H1 (cell line): ENCODE data around the gene RPS6KL1. TPM values are rescaled to one million over a fixed set of nuclear protein-coding genes. Genes with fewer than 3 reads are reported as not detected.

ENCODE experiments used
- CTCF ChIA-PET: fragments of 300-600 bp; sonication (Branson Sonifier 250); formaldehyde crosslinking; loops from one replicate; lab custom pipeline; 2021; ENCODE audit not compliant: partially characterized antibody; lab: Charles Lee
- POLR2A ChIA-PET: fragments of 300-600 bp; sonication (Branson Sonifier 250); formaldehyde crosslinking; loops from one replicate; lab custom pipeline; 2021; ENCODE audit warnings: inconsistent platforms; ENCODE audit not compliant: partially characterized antibody; lab: Charles Lee
- DNase-seq, 2 experiments: peaks; one replicate each; pipeline versions ENCODE4 v3.0.0 to v3.0.0-alpha.2; 2010 to 2022; ENCODE audit warnings: low spot score in 2 of 2, low read depth in 1 of 2, mixed read lengths in 1 of 2
- FAIRE-seq: peaks from 2 replicates; lab custom pipeline; 2011; peaks lifted over from hg19 to GRCh38; lab: Jason Lieb, UNC
- H2AFZ ChIP-seq: 2 replicates; pipeline ENCODE4 v1.8.1; 2012; ENCODE audit warnings: low read length, inconsistent platforms
- H2AK5ac ChIP-seq: 2 replicates; pipeline ENCODE4 v1.6.1; 2013; ENCODE audit warnings: low read depth, low read length
- H2BK120ac ChIP-seq: replicated peaks from 2 replicates; pipeline ENCODE3; 2013; ENCODE audit warnings: low read depth, low read length, inconsistent platforms
- H2BK12ac ChIP-seq: 2 replicates; pipeline ENCODE4 v1.6.1; 2013; ENCODE audit warnings: low read depth, low read length
- H2BK15ac ChIP-seq: 2 replicates; pipeline ENCODE4 v1.6.1; 2013; ENCODE audit warnings: low read length
- H2BK20ac ChIP-seq: 2 replicates; pipeline ENCODE4 v1.6.1; 2013; ENCODE audit warnings: low read length
- H2BK5ac ChIP-seq: 2 replicates; pipeline ENCODE4 v1.6.1; 2013; ENCODE audit warnings: low read depth, low read length
- H3K14ac ChIP-seq: 2 replicates; pipeline ENCODE4 v1.6.1; 2013; ENCODE audit warnings: inconsistent platforms; ENCODE audit not compliant: insufficient read length
- H3K18ac ChIP-seq: 2 replicates; pipeline ENCODE4 v1.6.1; 2013; ENCODE audit warnings: low read length; ENCODE audit errors: extremely low read depth
- H3K23ac ChIP-seq: 2 replicates; pipeline ENCODE4 v1.6.1; 2013; ENCODE audit warnings: inconsistent platforms; ENCODE audit not compliant: insufficient read length
- H3K23me2 ChIP-seq: 2 replicates; pipeline ENCODE4 v1.6.1; 2013; ENCODE audit warnings: low read depth, low read length
- H3K27ac ChIP-seq: 2 replicates; pipeline ENCODE4 v1.6.1; 2011; ENCODE audit warnings: low read depth, low read length, inconsistent platforms
- H3K27me3 ChIP-seq, 4 experiments: replicated peaks in 1 of 4; 1 replicate in 1 of 4; 2 replicates in 3 of 4; pipeline versions ENCODE4 v1.6.1 to v1.8.1; 2011 to 2013; ENCODE audit warnings: low read length in 3 of 4, mild to moderate bottlenecking in 3 of 4, inconsistent platforms in 2 of 4, mixed read lengths in 2 of 4, moderate library complexity in 1 of 4; ENCODE audit not compliant: control insufficient read depth in 3 of 4, insufficient read depth in 3 of 4; ENCODE audit errors: extremely low read depth in 1 of 4
- H3K36me3 ChIP-seq, 4 experiments: 2 replicates each; pipeline versions ENCODE4 v1.6.1 to v1.8.1; 2011 to 2013; ENCODE audit warnings: mild to moderate bottlenecking in 4 of 4, low read length in 3 of 4, moderate library complexity in 2 of 4, control low read depth in 1 of 4, inconsistent platforms in 1 of 4; ENCODE audit not compliant: insufficient read depth in 4 of 4, control insufficient read depth in 2 of 4
- H3K4ac ChIP-seq: replicated peaks from 2 replicates; pipeline ENCODE3; 2013; ENCODE audit warnings: low read length, low read depth, mixed read lengths, inconsistent platforms; ENCODE audit not compliant: insufficient read length
- H3K4me1 ChIP-seq, 4 experiments: replicated peaks in 1 of 4; 1 replicate in 1 of 4; 2 replicates in 3 of 4; pipeline versions ENCODE4 v1.6.1 to v1.8.1; 2011 to 2013; ENCODE audit warnings: low read length in 3 of 4, inconsistent platforms in 2 of 4, mixed read lengths in 1 of 4; ENCODE audit not compliant: insufficient read depth in 4 of 4, control insufficient read depth in 3 of 4
- H3K4me2 ChIP-seq, 2 experiments: 2 replicates each; pipeline versions ENCODE4 v1.6.1 to v1.8.1; 2011 to 2013; ENCODE audit warnings: low read depth in 2 of 2, low read length in 2 of 2, control low read depth in 1 of 2, inconsistent platforms in 1 of 2, mild to moderate bottlenecking in 1 of 2; ENCODE audit not compliant: insufficient read depth in 1 of 2
- H3K4me3 ChIP-seq, 4 experiments: fragments of 200-600, 300-600 bp in 1 of 4; sonication (generic), shearing (Covaris generic), sonication (Bioruptor Twin) in 1 of 4; 2 replicates each; pipeline versions ENCODE4 v1.5.1 to v1.8.1; 2011 to 2016; ENCODE audit warnings: low read length in 4 of 4, low read depth in 3 of 4, control low read depth in 2 of 4, inconsistent platforms in 2 of 4, mild to moderate bottlenecking in 2 of 4, mixed read lengths in 1 of 4, moderate library complexity in 1 of 4; ENCODE audit not compliant: insufficient read depth in 2 of 4; ENCODE audit errors: extremely low read depth in 1 of 4
- H3K56ac ChIP-seq: replicated peaks from 2 replicates; pipeline ENCODE3; 2013; ENCODE audit warnings: low read depth, mild to moderate bottlenecking, mixed read lengths, low read length, inconsistent platforms; ENCODE audit not compliant: insufficient read length
- H3K79me1 ChIP-seq: 2 replicates; pipeline ENCODE4 v1.6.1; 2013; ENCODE audit warnings: low read depth, low read length, control low read depth
- H3K79me2 ChIP-seq, 2 experiments: 2 replicates each; pipeline versions ENCODE4 v1.6.1 to v1.8.1; 2012 to 2013; ENCODE audit warnings: low read length in 2 of 2, mild to moderate bottlenecking in 2 of 2, inconsistent platforms in 1 of 2; ENCODE audit not compliant: insufficient read depth in 2 of 2, control insufficient read depth in 1 of 2
- H3K9ac ChIP-seq, 4 experiments: replicated peaks in 1 of 4; 1 replicate in 1 of 4; 2 replicates in 3 of 4; pipeline versions ENCODE4 v1.6.1 to v1.8.1; 2011 to 2013; ENCODE audit warnings: low read depth in 3 of 4, low read length in 3 of 4, control low read depth in 2 of 4, mild to moderate bottlenecking in 2 of 4, moderate library complexity in 2 of 4, inconsistent platforms in 1 of 4; ENCODE audit errors: extremely low read depth in 1 of 4
- H3K9me3 ChIP-seq, 2 experiments: 2 replicates each; pipeline versions ENCODE4 v1.6.1 to v1.8.1; 2012 to 2013; ENCODE audit warnings: mild to moderate bottlenecking in 2 of 2, moderate library complexity in 2 of 2, control low read depth in 1 of 2, inconsistent platforms in 1 of 2, low read depth in 1 of 2, low read length in 1 of 2, mixed read lengths in 1 of 2; ENCODE audit not compliant: insufficient read depth in 2 of 2
- H4K20me1 ChIP-seq, 2 experiments: replicated peaks in 1 of 2; 2 replicates each; pipeline versions ENCODE3 to v1.8.1; 2011 to 2013; ENCODE audit warnings: inconsistent platforms in 2 of 2, low read length in 2 of 2, mild to moderate bottlenecking in 1 of 2; ENCODE audit not compliant: insufficient read depth in 2 of 2, control insufficient read depth in 1 of 2
- H4K5ac ChIP-seq: 2 replicates; pipeline ENCODE4 v1.6.1; 2013; ENCODE audit warnings: low read length, low read depth, mixed read lengths, inconsistent platforms; ENCODE audit not compliant: insufficient read length
- H4K8ac ChIP-seq: 2 replicates; pipeline ENCODE4 v1.8.0; 2013; ENCODE audit warnings: mild to moderate bottlenecking, moderate library complexity, low read length, inconsistent platforms; ENCODE audit not compliant: insufficient read depth; ENCODE audit errors: extremely low read depth
- H4K91ac ChIP-seq: replicated peaks from 2 replicates; pipeline ENCODE3; 2013; ENCODE audit warnings: low read length, mixed read lengths, inconsistent platforms; ENCODE audit not compliant: insufficient read length
- BACH1 ChIP-seq: IDR thresholded peaks from 2 replicates; pipeline ENCODE4 v1.6.1; 2012; ENCODE audit warnings: low read length, improper control_type of control experiment
- CTBP2 ChIP-seq: IDR thresholded peaks from 2 replicates; pipeline ENCODE4 v1.7.0; 2011; ENCODE audit warnings: borderline replicate concordance, mild to moderate bottlenecking, moderate library complexity, mixed read lengths, low read length; ENCODE audit not compliant: insufficient read depth, insufficient read length
- EGR1 ChIP-seq: IDR thresholded peaks from 2 replicates; pipeline ENCODE4 v1.6.1; 2011; ENCODE audit warnings: low read depth, low read length, borderline replicate concordance
- HDAC2 ChIP-seq, 2 experiments: fragments of 300-600 bp in 1 of 2; sonication (generic) in 1 of 2; IDR thresholded peaks; 2 replicates each; pipeline ENCODE4 v1.6.1; 2011 to 2012; ENCODE audit warnings: low read depth in 2 of 2, low read length in 2 of 2, mild to moderate bottlenecking in 2 of 2, moderate library complexity in 2 of 2, borderline replicate concordance in 1 of 2, inconsistent platforms in 1 of 2
- POLR2AphosphoS5 ChIP-seq: IDR thresholded peaks from 2 replicates; pipeline ENCODE4 v1.6.1; 2011; ENCODE audit warnings: low read depth, low read length
- TAF1 ChIP-seq: IDR thresholded peaks from 2 replicates; pipeline ENCODE4 v1.6.1; 2011; ENCODE audit warnings: mild to moderate bottlenecking, low read depth, low read length
- TEAD4 ChIP-seq: IDR thresholded peaks from 2 replicates; pipeline ENCODE4 v1.6.1; 2012; ENCODE audit warnings: low read depth, low read length, inconsistent platforms, mixed read lengths
- WGBS, 2 experiments: shearing (Covaris generic) in 1 of 2; methylation state at CpG; one replicate each; pipeline versions ENCODE4 v1.1.6 to v1.1.7; 2013 to 2015; ENCODE audit warnings: low lambda C conversion rate in 2 of 2, mixed read lengths in 2 of 2, inconsistent platforms in 1 of 2, low coverage in 1 of 2, missing lambda C conversion rate in 1 of 2; ENCODE audit not compliant: insufficient replicate concordance in 2 of 2, insufficient coverage in 1 of 2, insufficient read length in 1 of 2; ENCODE audit errors: extremely low coverage in 1 of 2, missing lambda C conversion rate in 1 of 2; 5-methylcytosine and 5-hydroxymethylcytosine counted together
- polyA plus RNA-seq, 7 experiments: library from polyadenylated mRNA; depleted of rRNA in 3 of 7; stranded (reverse) in 5 of 7; unstranded in 2 of 7; fragments of >200 nt in 5 of 7; fragments of 200-250 nt in 2 of 7; gene quantifications; 1 replicate in 5 of 7; 2 replicates in 1 of 7; 4 replicates in 1 of 7; pipeline versions ENCODE4 v1.2.1 to v1.2.3, GENCODE V29; 2011 to 2013; ENCODE audit warnings: missing spikeins in 2 of 7, mixed read lengths in 2 of 7
- total RNA-seq: library from RNA; stranded (reverse); fragmentation: NEBNext Ultra II Directional; extraction: Animal tissue kit (Norgen Biotek cat#: 25700); gene quantifications from 2 replicates; pipeline ENCODE4 v1.2.1, GENCODE V29; 2021

Gene RPS6KL1
- total and polyA plus RNA-seq, 2 of the 8 experiments (the other 6 are each of a cell fraction or from before 2014, with no cell fraction given) = 9.8 to 13.8 TPM

GRCh38 chr14:74940956-74941565 lies 18.0 kb upstream of the RPS6KL1 start:
- Histone ChIP-seq H3K79me1 (no peaks in the 10 kb centered on the region), H3K18ac (no peak overlapping the region), H2AFZ (no peak overlapping the region), H3K79me2 (no peaks in the 10 kb centered on the region), H3K27me3 (no peaks in the 10 kb centered on the region), H4K5ac (no peak overlapping the region), H3K23me2 (no peaks in the 10 kb centered on the region), H3K4ac (no peak overlapping the region), H3K4me1 (peaks cover 0 to 4% (median 1%) of the 10 kb centered on the region in 4 experiments; a peak in 3 of 7 replicates), H2BK120ac (no peak overlapping the region), H4K8ac (no peak overlapping the region), H3K9ac (no peak overlapping the region), H3K23ac (no peak overlapping the region), H2BK20ac (no peak overlapping the region), H2AK5ac (no peak overlapping the region), H3K36me3 (no peaks in the 10 kb centered on the region), H2BK5ac (no peak overlapping the region), H4K20me1 (no peaks in the 10 kb centered on the region), H3K4me2 (no peak overlapping the region), H3K56ac (no peak overlapping the region), H3K9me3 (no peaks in the 10 kb centered on the region), H4K91ac (no peak overlapping the region), H2BK15ac (no peak overlapping the region), H2BK12ac (no peak overlapping the region), H3K14ac (no peak overlapping the region), H3K27ac (no peak overlapping the region), H3K4me3 (no peak overlapping the region)
- 93% methylated on average over 18 of the region's 18 CpGs; no CpG with 5 or more reads in 1 of the 2 experiments for whole genome bisulfite sequencing, 2 experiments
- POLR2A ChIA-PET = interaction anchor here (0.7 to 0.9 kb wide), 2 partner anchors 10 to 63 kb away, joined by 3 read pairs; no protein-coding TSS in a partner anchor
- no peak for FAIRE-seq
- no peak for DNase-seq
- CTCF ChIA-PET = interaction anchor here (0.8 to 11.9 kb wide), 8 partner anchors 18 to 148 kb away, joined by 3 to 146 read pairs (median 5); partner anchors contain the start of gene RPS6KL1
- no peak for TF ChIP-seq EGR1
- TF ChIP-seq CTBP2 = no peak
- no peak for TF ChIP-seq TEAD4
- TF ChIP-seq HDAC2 (IDR thresholded peaks at IDR 0.05; ENCODE audit: borderline replicate concordance in 1 of 2, low read depth in 2 of 2, low read length in 2 of 2) = no peak
- no peak for TF ChIP-seq BACH1
- no peak for TF ChIP-seq TAF1
- TF ChIP-seq POLR2AphosphoS5 = no peak
